GM18517 (cell line): Measurements from ENCODE around the gene ZNF598.

Source experiments
- ATAC-seq: cut with Tn5 transposase; IDR thresholded peaks from one replicate; pipeline ENCODE4 v1.9.1; 2021; ENCODE audit warnings: mild to moderate bottlenecking, moderate library complexity; ENCODE audit not compliant: unreplicated experiment

Gene ZNF598

DNA sequence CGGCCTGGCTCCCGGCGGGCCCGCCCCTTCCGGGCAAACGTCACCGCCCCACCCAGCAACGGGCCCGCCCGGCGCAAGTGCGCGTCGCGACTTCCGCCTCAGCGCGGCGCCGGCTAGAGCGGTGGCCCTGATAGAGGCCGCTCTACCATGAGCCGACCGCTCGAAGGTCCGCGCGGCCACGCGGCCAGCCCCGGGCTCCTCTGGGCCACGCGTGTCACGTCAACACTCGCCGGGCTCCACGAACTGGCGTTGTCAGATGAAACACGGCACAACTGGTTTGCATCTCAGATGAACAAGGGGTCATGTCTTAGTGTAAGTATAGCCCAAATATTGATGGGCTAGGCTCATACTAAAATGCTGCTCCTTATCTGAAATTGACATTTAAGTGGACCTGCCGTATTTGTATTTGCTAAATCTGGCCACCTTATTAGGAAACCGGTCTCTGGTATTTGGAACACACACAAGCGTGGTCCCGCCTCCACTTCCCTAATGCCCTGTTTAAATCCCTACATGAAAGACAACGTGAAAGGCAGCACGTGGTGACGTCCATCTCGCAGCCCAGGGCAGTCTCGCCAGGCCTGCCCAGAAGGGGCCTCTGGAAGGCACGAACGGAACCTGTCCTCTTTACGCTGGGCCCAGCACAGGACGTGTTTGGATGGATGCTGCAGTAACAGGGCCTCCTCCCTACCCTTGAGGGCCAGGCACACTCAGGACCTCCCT, at the start of gene ZNF598:
Gene ZNF598, minus strand, starts transcription at position 31 of the 720 bp plus-strand sequence.
- peak; percentile 53 for ATAC-seq

DNA sequence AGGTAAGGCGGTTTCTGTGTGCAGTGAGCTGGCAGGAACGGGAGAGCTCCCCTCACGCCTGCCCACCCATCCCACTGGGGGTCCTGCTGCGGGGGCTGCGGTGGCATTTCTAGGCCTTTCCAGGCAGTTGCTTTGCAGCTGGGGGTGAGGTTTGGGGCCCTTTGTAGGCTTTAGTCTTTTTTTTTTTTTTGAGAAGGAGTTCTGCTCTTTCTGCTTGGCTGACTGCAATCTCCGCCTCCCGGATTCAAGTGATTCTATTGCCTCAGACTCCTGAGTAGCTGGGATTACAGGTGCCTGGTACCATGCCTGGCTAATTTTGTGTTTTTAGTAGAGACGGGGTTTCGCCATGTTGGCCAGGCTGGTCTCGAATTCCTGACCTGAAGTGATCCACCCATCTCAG, 49.3 kb upstream of the ZNF598 start:
- ATAC-seq, result no peak

DNA sequence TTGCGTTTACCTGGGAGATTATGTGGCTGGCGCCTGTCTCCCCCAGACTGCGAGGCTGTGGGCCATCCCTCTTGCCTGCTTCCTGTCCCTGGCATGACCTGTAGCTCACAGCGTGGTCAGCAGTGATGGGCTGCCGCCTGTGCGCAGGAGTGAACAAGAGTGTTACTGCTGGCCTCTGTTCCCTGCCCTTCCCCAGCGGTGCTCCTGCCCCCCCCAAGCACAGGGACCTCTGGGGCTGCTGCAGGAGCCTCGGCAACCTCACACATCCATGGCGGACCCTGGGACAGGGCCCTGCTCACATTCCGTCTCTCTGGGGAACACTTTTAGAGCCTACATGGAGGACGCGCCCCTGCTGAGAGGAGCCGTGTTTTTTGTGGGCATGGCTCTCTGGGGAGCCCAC, 48.8 kb upstream of the ZNF598 start:
- ATAC-seq, result no peak

DNA sequence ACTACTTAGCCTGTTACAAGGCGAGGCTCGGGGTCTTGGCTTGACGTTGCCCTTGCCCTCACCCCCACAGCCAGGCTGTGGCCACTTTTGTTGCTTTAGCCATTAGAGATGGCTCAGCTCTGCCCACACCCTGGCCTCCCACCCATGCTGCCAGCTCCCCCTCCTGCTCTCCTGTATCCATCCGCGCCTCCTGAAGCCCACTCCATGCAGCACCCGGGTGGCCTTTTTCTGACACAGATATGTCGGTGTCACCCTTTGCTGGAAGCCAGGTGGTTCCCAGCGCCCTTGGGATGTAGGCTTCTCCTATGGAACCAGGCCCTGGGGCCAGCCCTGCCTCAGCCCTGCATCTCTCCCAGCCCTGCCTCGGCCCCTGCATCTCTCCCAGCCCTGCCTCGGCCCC, 47.8 kb upstream of the ZNF598 start:
- ATAC-seq, result no peak

DNA sequence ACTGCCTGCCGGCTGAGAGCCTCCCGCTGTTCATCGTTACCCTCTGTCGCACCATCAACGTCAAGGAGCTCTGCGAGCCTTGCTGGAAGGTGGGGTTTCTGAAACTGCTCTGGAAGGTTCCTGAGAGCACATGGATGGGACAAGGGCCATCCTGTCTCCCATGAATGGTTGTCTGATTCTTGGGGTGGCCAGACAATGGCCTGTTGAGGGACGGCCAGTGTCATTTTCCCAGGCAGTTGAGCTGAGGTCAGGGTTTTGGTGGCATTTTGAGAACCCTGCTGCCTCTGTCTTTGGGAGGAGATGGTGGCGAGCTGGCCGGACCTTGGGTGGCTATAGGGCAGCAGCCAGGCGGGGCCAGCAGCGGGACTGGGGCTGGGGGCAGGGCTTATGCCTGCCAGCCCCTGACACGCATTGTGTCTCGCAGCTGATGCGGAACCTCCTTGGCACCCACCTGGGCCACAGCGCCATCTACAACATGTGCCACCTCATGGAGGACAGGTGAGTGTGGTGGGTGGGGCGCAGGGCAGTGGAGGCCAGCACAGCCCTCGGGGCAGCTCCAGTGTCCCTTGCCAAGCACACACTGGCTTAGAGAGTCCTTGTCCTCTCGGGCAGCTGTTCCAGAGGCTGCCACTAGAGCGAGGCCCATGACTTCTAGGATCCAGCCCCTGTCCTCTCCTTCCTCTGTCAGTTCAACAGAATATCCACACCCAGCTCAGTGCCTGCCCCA, 47.2 kb upstream of the ZNF598 start:
- ATAC-seq, result no peak

DNA sequence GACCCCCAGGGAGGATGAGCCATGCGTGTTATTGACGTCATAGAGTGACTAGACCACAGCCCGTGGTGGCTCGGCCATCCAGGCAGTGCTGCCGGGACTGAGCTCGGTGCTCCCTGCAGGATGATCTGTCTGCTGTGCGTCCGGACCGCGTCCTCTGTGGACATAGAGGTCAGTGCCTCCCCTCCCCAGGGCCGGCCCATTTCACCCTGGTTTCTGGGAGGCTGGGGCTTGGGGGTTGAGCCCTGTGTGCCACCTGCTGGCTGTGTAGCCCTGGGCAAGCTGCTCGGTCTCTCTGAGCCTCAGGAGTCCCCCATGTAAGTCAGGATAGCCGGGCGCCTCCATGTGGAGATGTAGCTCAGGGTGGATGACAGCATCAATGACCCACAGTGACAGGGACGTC, 46.5 kb upstream of the ZNF598 start:
- ATAC-seq, result no peak

DNA sequence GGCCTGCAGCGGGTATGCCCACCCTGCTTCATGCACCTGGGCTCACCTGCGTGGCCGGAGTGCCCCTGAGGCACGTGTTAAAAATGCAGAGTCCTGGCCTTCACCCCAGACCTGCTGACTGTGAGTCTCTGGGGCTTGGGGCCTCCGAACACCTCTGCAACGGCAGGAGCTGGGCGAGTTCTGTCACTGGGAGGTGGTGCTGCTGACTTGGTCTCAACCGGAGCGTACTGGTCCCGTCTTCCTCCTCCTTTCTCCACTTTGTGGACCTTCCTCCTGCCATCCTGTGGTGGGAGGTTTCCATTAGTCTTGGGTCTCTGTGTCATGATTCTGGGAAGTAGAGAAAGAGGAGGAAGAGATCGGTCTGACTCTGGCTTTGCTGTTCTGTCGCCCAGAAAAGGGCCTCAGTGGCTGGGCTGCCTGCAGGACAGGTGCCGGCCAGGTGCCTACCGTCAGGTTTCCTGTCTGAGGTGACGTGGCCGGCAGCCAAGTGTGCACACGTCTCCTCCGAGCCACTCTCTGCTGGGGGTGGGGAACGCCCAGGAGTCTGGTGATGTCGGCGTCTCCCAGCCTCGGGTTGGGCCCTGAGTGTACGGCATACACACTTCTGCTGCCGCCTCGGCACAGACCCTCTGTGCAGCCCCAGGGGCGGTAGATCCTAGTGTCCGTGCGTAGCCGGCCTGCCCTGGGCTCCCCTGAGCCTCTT, 45.1 kb upstream of the ZNF598 start:
- no peak for ATAC-seq

DNA sequence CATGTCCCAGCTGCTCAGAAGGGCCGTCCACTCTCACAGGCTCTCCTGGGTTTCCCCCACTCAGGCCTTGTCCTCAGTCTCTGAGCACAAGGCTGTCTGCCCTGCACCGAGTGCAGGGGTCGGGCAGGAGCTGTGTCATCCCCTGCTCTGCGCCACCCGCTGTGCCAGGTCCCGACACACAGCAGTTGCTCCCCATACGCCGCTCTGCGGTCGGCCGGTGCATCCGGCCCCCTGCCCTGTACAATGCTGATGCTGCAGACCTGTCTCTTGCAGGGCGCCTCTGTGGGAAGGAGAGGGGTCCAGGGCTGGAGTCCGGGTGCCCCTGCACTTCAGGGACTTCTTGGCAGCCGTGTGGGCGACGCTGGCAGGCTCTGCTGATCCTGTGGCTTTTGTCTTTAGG, 44.3 kb upstream of the ZNF598 start:
- no peak for ATAC-seq

DNA sequence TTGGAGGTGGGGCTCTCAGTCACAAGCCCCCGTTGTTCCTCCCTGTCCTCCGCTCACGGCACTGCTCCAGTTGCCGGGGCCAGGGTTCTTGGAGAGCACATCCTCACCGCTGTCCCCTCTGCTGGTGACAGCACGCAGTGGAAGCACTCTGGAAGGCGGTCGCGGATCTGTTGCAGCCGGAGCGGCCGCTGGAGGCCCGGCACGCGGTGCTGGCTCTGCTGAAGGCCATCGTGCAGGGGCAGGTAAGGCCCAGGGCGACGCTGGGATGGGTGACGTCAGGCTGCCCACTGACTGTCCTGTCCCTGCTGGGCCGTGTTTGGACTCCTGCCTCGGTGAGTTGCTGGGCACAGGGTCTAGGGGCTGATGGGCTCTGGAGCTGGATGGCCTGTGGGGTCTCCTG, 43.6 kb upstream of the ZNF598 start:
- ATAC-seq, result no peak

DNA sequence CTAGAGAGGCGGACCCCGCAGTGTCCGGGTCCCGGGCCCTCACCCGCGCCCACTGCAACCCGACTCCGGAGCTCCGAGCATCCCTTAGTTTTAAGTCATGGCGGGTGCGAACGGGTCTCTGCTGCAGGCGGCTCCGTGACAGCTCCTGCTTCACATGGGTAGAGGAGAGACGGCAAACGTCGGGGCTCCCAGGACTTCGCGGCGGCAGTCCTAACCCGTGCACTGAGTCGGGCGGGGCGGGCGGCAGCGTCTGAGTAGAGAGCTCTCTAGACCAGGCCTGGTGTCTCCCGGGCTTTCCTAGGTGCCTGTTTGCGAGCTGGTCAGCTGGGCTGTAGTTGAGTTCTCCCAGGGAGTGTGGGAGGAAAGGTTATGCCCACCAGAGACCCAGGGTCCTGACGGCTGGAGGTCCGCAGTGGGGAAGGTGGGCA, 38.5 kb upstream of the ZNF598 start:
- no peak for ATAC-seq

DNA sequence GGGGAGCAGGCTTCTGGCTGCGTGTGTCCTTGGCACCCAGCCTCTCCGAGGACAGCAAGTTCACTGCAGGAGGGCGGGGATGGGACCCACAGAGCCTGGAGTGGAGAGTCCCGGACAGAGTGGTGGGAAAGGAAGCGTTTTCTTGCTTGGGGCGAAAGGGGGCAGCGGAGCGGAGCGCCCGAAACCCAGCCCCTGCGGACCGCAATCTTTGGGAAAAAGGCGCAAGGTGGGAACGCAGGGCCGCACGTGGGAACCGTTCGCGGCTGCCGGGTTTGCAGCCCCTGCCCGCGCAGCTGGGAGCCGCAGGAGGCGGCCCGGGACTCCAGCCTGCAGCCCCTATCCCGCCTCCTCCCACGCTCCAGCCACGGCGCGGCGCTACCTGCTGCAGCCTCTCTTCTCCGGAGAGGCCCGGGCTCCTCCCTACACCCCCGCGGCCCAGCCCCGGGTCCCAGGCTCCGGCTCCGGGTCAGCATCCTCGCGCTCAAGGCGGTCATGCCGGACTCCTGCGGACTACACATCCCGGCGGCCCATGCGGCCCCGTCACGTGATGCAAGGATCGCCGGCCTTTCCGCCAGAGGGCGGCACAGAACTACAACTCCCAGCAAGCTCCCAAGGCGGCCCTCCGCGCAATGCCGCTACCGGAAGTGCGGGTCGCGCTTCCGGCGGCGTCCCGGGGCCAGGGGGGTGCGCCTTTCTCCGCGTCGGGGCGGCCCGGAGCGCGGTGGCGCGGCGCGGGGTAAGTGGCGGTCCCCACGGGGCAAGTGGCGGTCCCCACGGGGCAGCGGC, 37.9 kb upstream of the ZNF598 start, which contains the start of the genes NTHL1 and TSC2:
Gene NTHL1, minus strand, starts transcription at position 505 of the 786 bp plus-strand sequence. Its CDS starts 11 bp downstream, at position 494.
Gene TSC2, plus strand, starts transcription at position 656 of the 786 bp plus-strand sequence. CDS start 631 bp downstream, outside the sequence.
- peak; percentile 92 for ATAC-seq

DNA sequence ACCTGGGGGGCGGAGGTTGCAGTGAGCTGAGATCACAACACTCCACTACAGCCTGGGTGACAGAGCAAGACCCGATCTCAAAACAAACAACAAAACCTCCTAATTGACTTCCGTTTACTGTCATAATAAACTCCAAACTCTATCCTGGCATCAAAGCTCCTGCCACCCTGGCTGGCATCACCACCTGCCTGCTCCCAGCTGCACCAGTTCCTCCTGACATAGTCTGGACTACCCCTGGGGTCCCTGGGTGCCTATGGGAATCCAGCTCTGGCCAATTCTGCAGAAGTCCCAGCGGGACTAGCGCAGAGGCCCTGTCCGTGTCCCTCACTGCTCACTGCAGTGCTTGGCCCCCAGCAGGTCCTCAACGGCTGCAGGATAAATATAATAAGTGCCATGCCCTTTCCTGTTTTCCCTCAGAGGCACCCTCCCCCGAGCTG, 37.3 kb upstream of the ZNF598 start:
- peak; percentile 4 for ATAC-seq

DNA sequence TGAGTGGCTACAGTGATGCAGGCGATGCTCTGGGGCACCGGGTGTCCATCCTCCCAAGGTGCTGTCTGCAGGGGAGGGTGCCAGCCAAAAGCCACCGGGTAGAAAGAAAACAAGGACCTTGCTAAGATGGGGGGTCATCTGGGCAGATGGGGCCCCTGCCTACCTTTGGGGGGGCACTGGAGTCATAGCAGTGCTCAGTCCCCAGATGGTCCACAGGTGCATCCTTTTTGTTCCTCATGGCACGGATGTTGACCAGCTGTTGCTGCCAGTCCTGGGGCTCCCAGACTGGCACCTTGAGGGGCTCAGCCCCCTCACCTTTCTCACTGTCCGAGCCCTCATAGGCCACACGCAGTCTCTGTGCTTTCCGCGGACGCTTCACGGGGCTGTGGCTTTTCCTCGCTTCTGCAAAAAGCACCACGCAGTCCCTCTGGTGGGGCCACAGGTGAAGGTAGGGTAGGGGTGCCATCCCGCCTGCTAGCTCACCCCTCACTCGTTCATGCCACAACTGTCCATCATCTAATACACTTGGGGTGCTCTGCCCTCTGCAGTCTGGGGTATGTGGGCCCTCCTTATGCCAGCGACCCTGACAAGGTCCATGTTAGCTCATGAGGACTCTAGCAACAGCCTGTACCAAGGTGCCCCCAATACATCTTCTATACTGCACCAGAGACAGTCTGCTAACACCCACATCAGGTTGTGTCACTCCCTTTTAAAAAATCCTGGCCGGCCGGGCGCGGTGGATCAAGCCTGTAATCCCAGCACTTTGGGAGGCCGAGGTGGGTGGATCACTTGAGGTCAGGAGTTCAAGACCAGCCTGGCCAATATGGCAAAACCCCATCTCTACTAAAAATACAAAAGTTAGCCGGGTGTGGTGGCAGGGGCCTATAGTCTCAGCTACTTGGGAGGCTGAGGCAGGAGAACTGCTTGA, 36.6 kb upstream of the ZNF598 start:
- no peak for ATAC-seq

DNA sequence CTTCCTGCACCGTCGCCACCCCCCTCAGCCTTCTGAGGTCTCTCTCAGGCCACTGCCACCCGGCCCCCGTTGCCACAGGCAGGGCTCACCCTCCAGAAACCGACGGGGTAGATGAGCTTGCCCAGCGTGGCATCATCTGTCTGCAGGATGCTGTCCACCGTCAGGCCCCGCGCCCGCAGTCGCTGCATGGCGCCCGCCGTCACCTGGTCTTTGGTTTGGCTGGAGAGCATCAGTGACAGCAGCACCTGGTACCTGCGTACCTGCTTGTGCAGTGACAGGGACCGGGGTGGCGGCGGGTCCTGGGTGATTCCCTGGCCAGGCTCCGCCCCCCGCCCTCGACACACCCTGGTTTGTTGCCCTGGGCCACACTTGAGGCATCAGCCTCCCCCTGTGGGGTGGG, 34.9 kb upstream of the ZNF598 start:
- ATAC-seq, result no peak

DNA sequence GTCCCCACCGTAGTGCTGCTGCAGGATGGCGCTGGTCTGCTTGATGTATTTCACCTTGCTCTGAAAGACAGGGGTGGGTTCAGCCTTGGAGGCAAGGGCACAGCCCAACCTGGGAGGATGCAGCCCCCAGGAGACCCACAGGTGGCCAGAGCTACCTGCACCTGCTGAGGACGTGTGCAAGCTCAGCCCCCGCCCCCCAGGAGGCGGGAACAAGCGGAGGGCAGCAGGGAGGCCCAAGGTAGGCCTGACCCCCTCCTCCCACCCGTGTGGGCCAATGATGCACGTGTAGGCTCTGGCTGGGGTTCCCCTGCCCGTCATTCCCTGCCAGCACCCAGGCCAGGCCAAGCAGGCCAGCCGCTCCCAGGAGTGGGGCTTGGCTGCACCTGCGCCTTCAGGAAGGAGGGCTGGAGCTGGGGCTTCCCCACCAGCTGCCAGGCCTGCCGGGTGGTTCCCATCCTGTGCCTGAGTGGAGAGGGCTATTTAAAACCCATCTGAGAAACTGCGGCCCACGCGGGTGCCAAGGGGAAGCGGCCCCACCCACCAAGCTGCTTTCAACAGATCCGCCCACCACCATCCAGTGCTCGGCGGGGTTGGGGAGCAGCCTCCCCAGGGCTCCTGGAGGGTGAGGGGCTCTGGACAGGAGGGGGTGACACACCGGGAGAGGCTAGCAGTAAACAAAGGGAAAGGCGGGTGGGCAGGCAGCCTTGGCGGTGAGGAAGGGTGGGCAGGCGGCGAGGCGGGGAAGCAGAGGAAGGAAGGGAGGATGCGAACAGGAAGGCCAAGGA, 34.2 kb upstream of the ZNF598 start:
- ATAC-seq, result no peak

DNA sequence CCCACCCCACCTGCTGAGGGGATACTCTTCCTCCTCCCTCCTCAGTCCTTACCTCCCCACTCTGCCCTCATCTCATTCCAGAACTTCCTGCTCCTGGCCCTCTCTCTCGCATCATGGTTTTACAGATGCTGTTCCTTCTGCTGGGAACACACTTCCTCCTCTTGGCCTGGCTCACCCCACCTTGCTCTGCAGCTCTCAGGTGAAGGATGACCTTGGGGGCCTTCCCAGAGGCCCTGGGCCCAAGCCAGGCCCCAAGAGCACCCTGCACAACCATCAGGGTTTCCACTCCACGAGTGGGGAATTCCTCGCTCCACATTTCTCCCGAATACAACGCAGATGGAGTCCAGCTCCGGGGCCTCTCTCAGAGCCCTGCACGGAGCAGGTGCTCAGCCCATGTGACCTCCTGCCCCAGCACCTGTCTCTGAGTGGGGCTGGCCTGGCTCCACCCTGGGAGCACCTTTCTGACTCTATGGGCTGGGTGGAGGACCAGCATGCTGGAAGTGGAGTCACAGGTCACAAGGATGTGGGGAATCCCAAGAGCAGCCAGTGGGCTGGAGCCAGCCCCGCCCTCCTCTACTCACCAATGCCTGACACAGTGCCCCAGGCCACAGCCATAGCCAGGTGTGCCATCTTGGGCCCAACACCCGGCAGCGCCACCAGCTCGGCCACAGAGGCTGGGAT, 33.5 kb upstream of the ZNF598 start:
- no peak for ATAC-seq

DNA sequence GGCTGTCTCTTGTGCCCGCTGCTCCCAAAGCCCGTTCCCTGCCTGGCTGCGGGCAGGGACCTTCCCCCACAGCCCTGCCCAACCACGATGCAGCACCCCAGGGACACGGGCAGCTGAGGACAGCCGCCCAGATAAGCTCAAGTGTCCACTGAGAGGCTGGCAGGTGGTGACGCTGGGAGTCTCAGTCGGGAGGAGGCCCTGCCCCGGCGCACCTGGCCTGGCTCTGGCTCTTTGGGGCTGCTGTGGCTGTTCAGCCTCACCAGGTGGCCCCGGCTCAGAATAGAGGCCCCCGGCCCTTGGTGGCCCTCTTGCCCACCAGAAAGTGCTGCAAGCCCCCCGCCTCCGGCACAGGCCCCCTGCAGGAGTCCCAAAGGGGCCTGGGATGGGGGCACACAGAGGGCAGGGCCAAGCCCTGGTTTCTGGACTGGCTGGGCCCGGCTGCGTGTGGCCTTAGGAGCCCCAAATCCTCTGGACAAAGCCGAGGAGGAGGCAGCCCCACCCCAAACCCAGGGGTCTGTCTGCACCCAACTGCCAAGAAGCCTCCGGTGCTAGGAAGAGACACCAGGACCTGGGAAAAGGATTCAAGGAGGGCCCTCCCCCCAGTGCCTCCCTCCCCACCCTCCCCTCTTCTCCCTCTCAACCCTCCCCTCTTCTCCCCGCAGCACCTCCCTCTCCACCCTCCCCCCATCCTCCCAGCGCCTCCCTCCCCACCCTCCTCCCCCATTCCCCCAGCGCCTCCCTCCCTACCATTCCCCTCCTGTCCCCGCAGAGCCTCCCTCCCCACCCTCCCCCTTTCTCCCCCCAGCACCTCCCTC, 32.8 kb upstream of the ZNF598 start:
- ATAC-seq, result no peak
